GM19328 (cell line): ENCODE measurements around the gene ZNF322.

Source experiments
- ATAC-seq: cut with Tn5 transposase; IDR thresholded peaks from one replicate; pipeline ENCODE4 v1.9.1; 2021; ENCODE audit warnings: mild to moderate bottlenecking, moderate library complexity; ENCODE audit not compliant: unreplicated experiment

Gene ZNF322

DNA sequence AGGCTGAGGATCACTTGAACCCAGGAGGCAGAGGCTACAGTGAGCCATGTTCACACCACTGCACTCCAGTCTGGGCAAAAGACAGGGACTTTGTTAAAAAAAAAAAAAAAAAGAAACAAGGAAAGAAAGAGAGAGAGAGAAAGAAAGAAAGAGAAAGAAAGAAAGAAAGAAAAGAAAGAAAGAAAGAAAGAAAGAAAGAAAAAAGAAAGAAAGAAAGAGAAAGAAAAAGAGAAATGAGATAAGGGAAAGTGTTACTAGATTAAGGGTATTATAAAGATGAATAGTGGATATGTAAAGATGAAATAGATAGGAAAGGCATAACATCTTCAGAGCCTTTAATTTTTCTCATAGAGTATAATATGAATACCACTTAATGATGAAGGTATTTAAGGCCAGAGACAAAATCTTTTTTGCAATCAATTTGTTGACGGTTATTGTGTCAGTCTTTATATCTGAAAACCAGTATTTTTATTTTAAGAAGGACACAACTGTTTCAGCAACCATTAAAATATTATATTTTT is 36.1 kb downstream of the ZNF322 start:
- no peak for ATAC-seq

DNA sequence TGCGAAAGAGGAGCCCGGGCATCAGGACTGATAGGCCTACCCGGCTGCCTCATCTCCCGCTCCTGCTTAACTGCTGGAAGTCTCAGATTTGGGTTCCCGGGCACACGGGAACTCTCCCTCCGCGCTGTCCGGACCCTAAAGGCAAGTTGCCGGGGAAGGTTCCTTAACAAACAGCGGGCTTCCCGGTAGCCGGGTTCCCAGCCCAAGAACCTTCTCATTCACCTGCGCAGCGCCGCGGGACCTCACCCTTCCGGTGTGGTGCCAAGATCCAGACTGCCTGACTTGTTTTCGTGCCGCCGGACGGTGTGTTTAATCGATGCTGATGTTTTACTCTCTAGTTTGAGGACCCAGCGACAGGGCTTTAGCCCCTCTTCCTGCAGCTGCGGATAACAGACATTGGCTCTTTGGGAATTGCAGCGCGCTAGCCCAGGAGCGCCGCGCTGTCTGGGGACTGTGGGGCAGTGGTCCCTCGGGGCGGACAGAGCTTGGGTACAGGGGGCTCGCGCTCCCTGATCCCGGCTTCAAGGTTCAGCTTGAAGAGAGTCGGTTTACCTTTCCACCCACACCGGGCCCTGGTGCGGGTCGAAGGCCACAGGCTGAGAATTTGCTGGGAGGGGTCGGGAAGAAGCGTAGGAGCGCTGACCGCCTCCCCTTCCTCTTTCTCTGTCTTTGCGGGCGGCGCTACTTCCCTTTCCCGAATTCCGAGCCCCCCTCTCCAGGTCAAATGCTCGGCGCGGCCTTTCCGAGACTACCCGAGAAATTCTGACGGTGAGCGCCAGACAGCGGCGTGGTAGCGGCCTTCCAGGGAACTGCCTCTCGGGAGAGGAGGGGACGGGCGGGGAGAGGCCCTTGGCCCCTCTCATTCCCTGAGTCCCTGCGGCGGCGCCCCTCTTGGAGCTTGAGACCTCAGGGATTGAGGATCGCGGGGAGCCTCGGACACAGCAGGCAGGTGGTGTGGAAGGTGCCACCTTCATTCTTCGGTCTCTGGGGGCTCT is 45.6 kb downstream of the ZNF322 start:
- ATAC-seq, result no peak

DNA sequence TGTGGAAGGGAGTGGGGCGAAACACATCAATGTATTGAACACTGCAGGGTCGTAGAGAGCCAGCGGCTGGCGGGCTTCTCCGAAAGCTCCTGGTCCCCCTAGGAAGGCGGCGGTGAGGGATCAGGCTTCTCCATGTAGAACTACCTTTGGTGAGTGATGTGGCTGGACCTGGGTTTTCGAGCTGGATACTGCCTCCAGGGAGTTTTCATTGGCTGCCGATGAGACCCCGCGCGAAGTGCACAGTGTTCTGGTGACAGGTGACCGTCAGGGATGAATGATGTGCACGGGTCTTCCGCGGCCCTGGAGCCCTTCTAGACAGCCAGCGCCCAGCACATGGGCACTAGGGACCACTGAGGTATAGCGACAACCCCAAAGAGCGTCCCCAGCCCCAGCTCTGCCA is 46.3 kb downstream of the ZNF322 start:
- ATAC-seq, result no peak

DNA sequence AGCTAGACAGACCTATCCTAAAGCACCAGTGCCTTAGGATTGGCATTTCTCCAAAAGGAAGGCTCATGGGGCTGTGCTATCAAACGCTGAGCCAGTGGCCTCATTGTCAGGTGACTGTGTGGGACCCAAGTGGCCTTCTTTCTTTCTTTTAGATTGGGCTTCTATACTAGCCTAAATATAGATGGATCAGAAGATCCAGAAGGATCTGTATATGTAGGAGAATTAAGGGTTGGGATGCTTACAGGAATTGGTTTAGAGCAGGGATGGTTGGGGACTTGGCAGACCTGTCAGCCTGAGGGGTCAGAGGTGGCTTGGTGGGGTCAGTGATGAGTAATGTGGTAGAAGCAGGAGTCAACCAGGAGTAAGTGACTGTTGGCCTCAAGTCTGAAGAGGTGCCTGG is 47.9 kb downstream of the ZNF322 start:
- ATAC-seq, result no peak

DNA sequence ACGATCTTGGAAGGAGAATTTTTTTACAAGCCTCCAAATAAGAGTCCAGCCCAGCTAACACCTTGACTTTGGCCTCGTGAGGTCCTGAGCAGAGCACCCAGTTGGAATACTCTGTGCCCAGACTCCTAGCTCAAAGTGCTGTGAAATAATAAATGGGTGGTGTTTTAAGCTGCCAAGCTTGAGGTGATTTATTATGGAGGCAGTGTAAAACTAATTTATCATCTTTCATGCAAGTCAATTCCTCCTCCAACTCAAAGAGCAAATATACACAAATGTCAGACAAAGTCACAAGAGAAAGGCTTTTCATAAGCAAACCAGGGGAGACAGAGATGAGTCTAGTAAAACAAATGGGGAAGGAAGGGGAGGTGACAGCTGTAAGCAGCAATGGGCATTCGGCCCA is 50.1 kb downstream of the ZNF322 start:
- no peak for ATAC-seq

DNA sequence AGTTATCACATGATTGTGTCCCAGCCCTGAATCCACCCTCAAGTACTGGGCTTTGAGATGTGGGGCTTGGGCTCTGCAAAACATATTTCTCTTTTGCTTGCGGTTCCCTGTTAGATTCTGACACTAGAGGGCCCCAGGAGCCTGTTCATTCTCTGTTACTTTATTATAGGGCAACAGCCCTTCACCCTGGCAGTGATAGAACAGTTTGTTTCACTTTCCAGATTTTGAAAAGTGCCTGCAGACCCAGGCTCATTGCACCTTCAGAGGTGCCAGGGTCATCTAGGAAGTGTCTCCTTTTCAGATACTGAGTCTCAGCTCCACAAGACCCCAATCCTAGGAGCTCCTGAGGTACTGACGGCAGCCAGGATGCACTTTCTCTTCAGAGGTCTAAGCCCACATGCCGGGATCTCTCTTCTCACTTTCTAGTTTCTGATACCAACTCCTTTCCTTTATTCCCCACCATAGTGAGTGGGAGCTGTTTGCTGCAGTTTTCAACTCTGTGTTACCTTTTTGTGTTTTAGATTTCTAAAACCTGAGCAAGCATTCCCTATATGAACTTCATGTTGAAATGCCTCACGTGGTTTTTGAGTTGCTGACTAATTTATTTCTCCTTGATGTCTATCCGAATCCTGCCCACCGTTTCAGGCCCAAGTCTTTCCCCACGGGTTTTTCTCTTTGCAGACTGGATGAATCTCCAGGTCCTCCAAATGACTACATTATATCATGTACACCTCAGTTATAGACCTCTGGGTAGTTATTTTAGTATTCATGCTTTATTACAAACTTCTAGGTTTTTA is 51.9 kb downstream of the ZNF322 start:
- no peak for ATAC-seq

DNA sequence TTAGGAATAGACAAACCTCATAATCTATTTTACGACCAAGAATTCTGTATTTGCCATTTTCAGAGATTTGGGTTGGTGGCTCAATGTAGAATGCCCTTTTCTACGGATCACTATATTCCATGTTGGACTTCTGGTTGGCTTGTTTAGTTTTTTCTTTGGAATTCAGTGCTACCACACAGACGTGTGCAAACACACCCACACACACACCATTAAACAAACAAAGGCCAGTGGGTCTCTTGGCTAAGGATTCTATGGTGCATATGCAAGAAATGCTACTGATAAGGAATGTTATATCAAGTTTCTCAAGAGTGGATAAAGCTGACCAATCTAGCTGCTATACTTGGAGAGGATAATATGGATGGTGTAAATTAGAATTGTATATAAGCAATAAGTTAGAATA is 54.7 kb downstream of the ZNF322 start:
- no peak for ATAC-seq

DNA sequence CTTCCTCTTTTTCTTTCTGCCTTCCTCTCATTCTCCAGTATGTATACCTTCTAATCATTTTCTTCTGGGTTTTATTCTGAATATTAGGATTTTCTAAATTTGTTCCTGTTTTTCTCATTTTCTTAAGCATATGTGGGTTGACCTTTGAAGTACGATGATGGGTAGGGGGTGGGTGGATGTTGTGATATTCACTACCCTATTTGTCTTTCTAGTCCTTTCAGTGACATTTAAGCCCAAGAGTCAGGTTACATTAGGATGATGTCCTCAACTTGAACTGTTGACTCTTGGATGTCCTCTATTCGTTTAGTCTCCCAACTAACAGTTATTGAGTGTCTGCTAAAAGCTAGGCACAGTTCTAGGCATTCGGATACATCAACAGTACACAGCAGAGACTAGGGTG is 55.5 kb downstream of the ZNF322 start:
- no peak for ATAC-seq

DNA sequence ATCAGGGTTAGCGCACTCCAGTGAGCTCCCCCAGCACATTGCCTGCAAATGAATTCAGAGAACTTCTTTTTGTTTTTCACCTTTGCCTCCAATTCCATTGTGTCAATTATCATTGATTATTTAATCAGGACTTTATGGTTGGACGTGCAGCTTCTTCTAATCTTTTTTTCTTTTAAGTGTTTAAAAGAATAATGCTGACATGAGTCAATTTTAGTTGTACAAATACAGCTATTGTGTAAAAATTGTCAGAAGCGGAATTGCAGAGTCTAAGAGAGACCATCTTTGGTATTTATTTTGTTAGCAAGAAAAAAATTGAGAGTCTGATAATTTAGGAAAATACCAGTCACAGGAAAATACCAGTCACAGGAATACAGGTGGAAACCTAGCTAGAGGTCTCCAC is 57.3 kb downstream of the ZNF322 start:
- ATAC-seq, result no peak

DNA sequence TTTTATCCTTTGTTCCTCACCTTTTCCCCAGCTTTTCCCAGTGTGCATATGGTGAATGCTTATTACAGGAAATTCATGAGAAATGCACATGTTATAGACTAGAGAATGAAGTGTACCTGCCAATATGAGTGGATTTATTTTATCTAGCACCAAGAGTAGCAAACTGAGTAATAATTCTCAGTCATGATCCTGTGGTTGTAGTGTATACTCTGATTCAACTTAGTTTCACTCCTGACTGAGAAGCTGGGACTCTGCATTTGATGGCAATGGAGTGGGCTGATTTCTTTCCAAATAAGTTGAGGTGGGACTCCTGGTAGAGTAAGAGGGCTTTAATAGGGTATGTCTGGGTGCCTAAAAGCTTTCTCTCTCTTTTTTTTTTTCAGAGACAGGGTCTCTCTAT is 58.8 kb downstream of the ZNF322 start:
- no peak for ATAC-seq

DNA sequence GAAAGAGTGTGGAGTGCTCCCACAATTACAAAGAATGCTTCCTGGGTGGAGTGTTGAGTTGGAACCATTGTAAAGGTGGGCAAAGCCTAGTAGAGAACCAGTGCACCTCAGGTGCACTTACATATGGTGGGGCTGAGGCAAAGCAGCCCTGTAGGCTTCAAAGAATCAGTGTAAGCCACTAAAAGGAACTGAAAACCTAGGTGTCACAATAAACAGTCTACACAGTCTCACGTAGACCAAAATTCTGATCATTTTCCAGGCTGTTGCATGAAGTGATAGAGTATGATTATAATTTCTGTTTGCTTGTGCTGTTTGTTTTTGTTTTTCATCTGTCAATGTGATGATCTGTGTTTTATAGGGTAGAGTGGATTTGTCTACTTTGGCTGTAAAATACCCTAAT is 60.0 kb downstream of the ZNF322 start:
- ATAC-seq, result no peak

DNA sequence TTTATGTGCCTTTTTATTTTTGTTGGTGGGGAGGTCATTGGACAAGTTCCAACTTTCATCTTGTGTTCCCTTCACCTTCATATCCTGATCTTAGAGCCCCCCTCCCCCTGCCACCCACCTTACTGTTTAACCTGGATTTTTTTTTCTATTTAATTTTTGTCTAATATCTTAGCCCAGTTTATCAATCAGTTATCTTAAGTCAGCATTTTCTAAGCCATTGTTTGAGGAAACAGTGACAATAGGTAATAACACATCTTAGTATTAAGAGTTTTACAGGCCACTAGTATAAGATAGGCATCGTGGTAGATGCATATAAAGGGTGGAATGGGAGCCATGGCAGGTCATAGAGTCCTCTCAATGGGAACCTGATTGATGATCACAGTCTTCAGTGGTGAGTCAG is 60.4 kb downstream of the ZNF322 start:
- ATAC-seq, result no peak

DNA sequence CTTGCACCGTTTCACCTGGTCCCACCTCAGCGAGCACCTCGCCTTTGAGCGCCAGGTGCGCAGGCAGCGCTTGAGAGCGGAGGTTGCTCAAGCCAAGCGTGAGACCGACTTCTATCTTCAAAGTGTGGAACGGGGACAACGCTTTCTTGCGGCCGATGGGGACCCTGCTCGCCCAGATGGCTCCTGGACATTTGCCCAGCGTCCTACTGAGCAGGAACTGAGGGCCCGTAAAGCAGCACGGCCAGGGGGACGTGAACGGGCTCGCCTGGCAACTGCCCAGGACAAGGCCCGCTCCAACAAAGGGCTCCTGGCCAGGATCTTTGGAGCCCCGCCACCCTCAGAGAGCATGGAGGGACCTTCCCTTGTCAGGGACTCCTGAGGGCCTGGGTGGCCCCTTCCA is 61.3 kb downstream of the ZNF322 start:
- no peak for ATAC-seq

DNA sequence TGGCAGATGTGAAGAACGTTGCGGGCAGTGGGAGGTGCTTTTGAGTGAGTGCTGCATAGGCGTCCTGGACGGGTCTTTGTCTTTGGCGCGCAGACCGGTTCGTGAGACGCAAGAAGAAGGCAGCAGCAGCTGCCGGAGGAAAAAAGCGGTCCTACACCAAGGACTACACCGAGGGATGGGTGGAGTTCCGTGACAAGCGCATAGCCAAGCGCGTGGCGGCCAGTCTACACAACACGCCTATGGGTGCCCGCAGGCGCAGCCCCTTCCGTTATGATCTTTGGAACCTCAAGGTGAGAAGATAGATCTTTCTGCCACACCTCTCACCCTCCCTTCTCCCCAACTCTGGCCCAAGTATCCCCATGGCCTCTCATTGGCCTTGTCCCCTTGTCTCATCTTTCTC is 61.7 kb downstream of the ZNF322 start:
- ATAC-seq, result no peak

DNA sequence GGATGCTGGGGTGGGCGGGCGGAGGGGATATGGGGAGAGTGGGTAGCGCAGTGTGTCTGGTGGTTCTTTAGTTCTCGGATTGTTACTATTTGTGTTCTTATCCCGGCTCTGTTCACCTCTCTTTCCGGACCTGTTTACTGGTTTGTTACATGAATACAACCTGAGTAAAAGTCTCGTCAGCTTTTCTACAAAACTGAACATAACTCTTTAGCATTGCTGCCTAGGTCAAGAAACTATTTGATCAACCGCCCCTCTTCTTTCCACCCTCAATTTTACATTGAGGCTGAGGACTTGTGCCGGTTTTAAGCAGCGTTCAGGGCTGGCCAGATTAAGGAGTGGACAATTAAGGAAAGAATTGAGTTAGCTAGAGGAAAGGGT is 62.2 kb downstream of the ZNF322 start:
- ATAC-seq, result no peak

DNA sequence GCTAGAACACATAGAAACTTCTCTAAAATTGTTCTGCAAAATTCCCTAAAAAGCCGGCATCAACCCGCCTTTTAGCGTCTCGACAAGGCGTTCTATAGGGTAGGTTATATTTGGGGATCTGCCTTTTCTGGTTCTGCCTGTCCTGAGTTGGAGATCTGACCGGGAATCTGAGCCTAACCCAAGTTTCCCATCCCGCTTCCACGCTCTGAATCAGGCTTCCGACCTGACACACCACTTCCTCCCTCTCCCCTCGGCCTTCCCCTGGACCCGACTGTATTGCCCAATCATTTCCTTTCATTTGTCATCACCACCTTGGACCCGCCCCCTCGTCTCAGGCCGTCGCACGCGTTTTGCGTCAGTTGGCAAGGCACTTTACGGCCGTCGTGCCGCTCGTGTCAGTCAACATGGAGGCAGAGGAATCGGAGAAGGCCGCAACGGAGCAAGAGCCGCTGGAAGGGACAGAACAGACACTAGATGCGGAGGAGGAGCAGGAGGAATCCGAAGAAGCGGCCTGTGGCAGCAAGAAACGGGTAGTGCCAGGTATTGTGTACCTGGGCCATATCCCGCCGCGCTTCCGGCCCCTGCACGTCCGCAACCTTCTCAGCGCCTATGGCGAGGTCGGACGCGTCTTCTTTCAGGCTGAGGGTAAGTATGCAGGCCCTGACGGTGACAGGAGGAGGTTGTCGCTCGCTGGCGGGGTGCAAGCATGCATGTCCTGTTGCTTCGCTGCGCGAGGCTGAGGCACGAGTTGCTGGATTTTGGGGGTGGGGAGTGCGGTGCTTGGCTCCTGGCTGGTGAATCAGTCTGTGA is 62.8 kb downstream of the ZNF322 start, which contains the start of gene ABT1:
ABT1 (plus strand) TSS at position 375 of the 810 bp plus-strand sequence; CDS start at position 405, 30 bp downstream.
- peak; percentile 82 for ATAC-seq

DNA sequence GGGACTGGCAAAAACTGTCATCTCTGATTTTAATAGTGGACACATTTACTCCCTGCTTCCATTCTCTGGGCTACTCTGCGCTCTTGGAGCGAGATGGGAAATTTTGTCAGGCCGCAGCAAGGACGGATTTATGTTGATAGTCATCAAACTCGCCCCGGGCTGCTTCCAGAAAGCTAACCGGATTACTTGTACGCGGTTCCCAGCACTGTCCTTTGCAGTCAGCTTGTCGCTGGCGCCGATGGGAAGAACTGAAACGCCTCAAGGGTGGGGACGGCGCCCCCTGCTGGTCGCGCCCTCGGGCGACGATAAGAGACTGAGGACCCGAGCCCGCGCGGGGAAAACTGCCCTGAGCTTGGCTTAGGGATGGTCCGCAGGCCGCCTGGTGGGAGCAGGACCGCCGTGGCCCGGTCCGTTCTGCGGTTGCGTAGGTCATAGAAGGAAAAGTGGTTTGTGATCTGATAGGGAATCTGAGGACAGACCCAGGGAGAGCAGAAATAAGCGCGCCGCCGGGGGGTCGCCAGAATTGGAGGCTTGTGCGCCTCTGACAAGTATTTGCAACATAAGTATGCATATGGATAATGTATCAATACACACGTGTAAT is 63.8 kb downstream of the ZNF322 start:
- ATAC-seq, result peak; percentile 52

DNA sequence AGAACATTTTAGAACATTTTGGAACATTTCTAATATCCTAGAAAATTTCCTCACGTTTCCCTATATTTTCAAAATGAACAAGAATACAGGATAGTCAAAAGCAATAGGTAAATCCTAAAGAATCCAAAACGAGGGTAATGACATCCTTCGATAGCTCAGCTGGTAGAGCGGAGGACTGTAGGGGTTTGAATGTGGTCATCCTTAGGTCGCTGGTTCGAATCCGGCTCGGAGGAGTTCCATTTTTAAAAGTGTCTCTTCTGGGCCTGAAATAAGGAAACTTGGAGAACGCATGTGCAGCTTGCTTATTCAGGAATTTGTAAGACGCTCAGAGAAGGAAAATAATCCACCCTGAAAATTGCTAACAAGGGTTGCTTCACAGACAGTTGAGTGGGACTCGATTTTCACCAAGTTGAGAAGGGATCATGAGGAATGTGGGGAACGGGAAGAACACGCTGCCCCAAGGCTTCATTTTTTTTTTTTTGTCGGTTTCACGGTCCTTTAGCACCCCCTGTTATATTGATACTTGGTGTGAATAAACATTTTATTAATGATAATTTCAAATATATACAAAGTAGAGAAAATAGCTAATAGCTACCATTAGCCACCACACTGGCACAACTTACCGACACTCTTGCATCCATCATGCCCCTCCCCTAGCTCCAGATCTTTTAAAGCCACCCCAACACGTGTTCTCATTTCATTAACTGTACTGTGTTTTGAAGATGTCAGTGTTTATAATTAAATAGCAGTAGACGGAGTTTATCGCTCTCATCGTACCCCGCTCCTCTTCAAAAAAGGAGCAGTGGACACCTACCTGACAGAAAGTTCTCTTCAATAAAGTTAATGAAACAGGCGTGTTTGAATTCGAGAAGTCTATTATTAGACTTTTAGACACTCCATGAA is 64.6 kb downstream of the ZNF322 start:
- no peak for ATAC-seq

DNA sequence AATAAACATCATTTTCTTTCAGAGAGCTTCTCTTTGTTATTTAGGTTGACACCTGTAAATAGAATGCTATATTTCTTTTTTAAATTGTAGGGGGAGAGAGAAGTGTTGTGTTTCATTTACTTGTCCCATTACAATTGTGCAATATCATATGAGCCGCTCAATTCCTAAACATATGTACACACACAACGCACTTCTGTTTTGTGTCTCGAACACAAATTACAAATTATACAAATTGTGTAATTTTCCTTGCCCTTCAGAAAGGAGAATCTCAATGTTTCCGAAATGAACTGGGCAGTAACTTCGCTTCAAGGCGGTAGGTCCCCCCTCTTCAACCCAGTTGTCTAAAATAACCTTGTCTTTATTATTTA is 65.4 kb downstream of the ZNF322 start:
- ATAC-seq, result no peak
